Activated T-cell treated with anti-CD3 and anti-CD28 coated beads, Interleukin-2, amount 50 U/mL, for 4 hours (primary cell): Measurements from ENCODE around the gene YTHDC1. TPM values are rescaled to one million over a fixed set of nuclear protein-coding genes. Genes with fewer than 3 reads are reported as not detected.
"Not testable (repeated sequence)": the region's sequence is repeated elsewhere in the genome, so short reads cannot be mapped to it uniquely, and the experiment has no call there.

Experiments used
- ATAC-seq, 2 donors: fragments of 200-7000 bp; cut with Tn5 transposase; one replicate each; pipeline ENCODE4 v1.10.0; 2021
- DNase-seq: peaks from one replicate; pipeline ENCODE4 v3.0.0-alpha.2; 2020
- H3K27me3 Mint-ChIP-seq: one replicate; pipeline ENCODE4 v1.8.0; 2021; ENCODE audit warnings: low read depth, mixed read lengths
- H3K36me3 Mint-ChIP-seq: one replicate; pipeline ENCODE4 v1.8.0; 2022; ENCODE audit warnings: mixed read lengths; ENCODE audit not compliant: insufficient read depth
- H3K4me1 Mint-ChIP-seq: one replicate; pipeline ENCODE4 v1.8.0; 2021; ENCODE audit warnings: low read depth, mixed read lengths
- H3K4me3 Mint-ChIP-seq: one replicate; pipeline ENCODE4 v1.8.0; 2021; ENCODE audit warnings: mild to moderate bottlenecking, moderate library complexity, mixed read lengths
- H3K9me3 Mint-ChIP-seq: one replicate; pipeline ENCODE4 v1.8.0; 2021; ENCODE audit warnings: mixed read lengths
- total RNA-seq, 3 donors: library from RNA; stranded (reverse); gene quantifications; one replicate each; pipeline ENCODE4 v1.2.1, GENCODE V29; 2021

The YTHDC1 gene
- total RNA-seq, 3 donors from 2014 or later = 65.1 to 75.7 (median 75.6) TPM

DNA sequence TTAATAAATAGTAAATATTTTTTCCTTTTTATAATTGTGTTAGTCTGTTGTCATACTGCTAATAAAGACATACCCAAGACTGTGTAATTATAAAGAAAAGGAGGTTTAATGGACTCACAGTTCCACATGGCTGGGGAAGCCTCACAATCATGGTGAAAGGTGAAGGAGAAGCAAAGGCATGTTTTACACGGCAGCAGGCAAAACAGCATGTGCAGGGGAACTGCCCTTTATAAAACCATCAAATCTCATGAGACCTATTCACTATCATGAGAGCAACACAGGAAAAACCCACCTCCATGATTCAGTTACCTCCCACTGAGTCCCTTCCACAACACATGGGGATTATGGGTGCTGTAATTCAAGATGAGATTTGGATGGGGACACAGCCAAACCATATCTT, 58.6 kb downstream of the YTHDC1 start:
- ATAC-seq (no peak), DNase-seq (no peak)
- H3K36me3 Mint-ChIP-seq = peaks cover 3% of the 10 kb centered on the region
- no peaks in the 10 kb centered on the region for H3K4me1 Mint-ChIP-seq
- peaks cover 4% of the 10 kb centered on the region for H3K27me3 Mint-ChIP-seq
- H3K9me3 Mint-ChIP-seq = peaks cover 5% of the 10 kb centered on the region
- no peak overlapping the region for H3K4me3 Mint-ChIP-seq

DNA sequence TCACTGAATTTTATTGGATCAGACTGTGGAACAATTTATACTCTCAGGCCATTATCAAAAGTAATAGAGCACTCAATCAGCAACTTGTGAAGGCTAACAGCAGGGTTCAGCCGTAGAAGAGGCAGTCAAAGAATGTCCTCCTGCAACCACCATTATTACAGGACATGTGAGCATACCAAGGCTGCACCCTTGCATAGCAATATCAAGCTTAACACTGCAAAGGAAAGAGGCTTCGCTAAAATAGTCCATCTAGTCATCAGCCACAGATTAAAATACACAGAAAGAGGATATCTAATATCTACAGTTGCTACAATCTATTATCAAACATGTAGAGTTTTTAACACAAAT, 61.5 kb downstream of the YTHDC1 start:
- no peaks in the 10 kb centered on the region for H3K4me1 Mint-ChIP-seq
- peaks cover 3% of the 10 kb centered on the region for H3K27me3 Mint-ChIP-seq
- no peak for DNase-seq
- H3K36me3 Mint-ChIP-seq = peaks cover 3% of the 10 kb centered on the region
- peaks cover 5% of the 10 kb centered on the region for H3K9me3 Mint-ChIP-seq
- no peak for ATAC-seq
- no peak overlapping the region for H3K4me3 Mint-ChIP-seq

DNA sequence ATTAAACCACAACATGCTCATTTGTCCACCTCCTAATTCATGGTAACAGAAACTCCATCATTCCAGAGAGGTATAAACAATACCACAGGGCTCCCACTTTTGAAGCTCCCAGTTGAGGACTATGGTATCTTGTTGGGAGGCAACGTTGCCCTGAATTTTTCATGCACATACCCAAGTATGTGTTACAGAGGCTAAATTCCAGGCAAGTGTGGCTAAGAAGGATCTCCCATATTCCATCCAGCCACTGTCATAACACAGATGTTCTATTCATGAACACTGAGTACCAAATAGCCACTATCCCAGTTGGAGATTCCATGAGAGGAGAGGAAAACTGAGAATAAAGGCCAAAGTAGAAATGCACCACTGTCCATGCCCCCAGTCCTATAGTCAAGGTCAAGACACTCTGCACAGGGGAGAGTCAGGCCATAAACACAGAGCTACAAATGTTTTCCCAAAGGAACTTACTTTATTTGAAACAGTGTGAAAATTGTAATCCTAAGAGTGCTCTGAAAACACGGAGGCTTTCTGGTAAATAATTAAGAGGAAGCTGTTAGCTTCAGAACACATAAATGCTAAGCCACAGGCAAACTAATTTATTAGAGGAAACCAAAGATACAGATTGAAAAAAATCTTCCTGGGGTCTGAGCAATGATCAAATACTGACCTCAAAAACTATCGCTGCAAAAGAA, 62.0 kb downstream of the YTHDC1 start:
- no peak for ATAC-seq
- no peaks in the 10 kb centered on the region for H3K4me1 Mint-ChIP-seq
- H3K36me3 Mint-ChIP-seq = peaks cover 3% of the 10 kb centered on the region
- H3K4me3 Mint-ChIP-seq = no peak overlapping the region
- no peak for DNase-seq
- peaks cover 5% of the 10 kb centered on the region for H3K9me3 Mint-ChIP-seq
- H3K27me3 Mint-ChIP-seq = peaks cover 3% of the 10 kb centered on the region

DNA sequence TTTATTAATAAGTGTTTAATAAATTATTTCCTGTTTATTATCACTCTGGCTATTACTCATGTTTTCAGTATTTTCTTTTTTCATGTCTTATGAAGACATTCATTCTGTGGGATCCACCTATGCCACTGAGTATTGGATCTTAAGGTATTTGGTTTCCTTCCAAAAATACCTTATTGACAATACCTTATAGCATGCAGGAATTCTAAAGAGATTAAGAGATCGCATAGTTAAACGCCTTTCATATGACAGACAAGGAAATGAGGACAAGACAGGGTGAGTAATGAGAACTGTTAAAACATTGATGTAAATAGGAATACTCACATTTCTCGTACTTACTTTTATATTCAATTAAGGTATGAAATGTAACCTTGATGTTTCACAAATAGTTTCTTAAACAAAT, 66.2 kb downstream of the YTHDC1 start:
- ATAC-seq (no peak), DNase-seq (no peak)
- Mint-ChIP-seq H3K36me3 (no peaks in the 10 kb centered on the region), H3K4me3 (no peak overlapping the region), H3K9me3 (no peaks in the 10 kb centered on the region), H3K4me1 (no peaks in the 10 kb centered on the region), H3K27me3 (peaks cover 3% of the 10 kb centered on the region)

DNA sequence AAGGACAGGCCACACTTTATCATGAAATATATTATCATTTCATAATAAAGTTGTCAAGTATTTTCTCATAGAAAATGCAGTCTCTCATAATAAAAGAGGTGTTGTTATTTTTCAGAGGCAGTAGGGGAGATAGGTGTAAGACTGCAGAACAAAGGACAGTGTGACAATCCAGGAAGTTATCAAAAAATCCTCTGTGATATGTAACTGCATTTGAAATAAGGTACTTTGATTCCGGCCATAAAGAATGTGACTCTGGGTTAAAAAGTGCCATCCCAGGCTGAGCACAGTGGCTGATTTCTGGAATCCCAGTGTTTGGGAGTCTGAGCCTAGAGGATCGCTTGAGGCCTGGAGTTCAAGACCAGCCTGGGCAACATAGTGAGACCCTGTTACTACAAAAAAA, 66.8 kb downstream of the YTHDC1 start:
- H3K27me3 Mint-ChIP-seq = peaks cover 3% of the 10 kb centered on the region
- ATAC-seq (no peak), DNase-seq (no peak)
- no peaks in the 10 kb centered on the region for H3K4me1 Mint-ChIP-seq
- no peak overlapping the region for H3K4me3 Mint-ChIP-seq
- no peaks in the 10 kb centered on the region for H3K36me3 Mint-ChIP-seq
- no peaks in the 10 kb centered on the region for H3K9me3 Mint-ChIP-seq

DNA sequence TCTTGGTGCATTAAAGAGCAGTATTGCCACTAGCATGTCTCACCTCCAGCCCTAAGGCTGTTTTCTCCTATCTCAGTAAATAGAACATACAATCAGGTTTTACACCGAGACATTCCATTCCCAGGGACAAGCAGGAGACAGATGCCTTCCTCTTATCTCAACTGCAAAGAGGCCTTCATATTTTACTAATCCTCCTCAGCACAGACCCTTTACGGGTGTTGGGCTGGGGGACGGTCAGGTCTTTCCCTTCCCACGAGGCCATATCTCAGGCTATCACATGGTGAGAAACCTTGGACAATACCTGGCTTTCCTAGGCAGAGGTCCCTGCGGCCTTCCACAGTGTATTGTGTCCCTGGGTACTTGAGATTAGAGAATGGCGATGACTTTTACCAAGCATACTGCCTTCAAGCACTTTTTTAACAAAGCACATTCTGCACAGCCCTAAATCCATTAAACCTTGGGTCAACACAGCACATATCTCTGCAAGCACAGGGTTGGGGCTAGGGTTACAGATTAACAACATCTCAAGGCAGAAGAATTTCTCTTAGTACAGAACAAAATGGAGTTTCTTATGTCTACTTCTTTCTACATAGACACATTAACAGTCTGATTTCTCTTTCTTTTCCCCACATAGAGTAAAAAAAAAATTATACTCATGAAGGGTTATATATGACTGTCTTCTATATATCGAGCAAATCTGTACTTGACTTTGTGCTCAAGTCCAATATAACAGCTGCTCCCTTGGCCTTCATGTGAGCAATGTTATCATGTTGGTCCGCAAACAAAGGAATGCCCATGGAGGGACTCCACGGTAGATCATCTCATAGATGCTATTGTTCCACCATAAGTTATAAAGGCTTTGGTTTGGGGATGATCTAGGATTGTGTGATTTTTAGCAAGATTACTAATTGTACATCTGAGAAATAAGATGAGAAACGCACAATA, 67.8 kb downstream of the YTHDC1 start:
- not testable (repeated sequence) for H3K4me1 Mint-ChIP-seq, H3K27me3 Mint-ChIP-seq, H3K36me3 Mint-ChIP-seq, H3K4me3 Mint-ChIP-seq, H3K9me3 Mint-ChIP-seq, DNase-seq, ATAC-seq

DNA sequence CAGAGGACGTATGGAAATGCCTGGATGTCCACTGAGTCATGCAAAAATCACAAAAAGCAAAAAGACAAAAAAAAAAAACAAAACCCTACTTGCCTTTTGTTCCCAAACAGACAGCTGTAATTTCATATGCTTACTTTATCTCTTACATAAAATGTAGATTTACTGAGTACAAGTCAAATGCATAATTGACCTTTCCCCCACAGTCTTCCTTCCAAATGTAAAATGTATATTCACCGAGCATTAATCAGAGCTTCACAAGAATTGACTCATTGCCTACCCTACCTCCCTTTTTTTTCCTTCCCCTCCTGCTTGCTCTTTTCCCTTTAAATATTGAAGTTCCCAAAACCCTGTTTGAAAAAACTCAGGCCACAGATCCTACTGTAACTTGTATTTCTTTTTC, 71.9 kb downstream of the YTHDC1 start:
- DNase-seq (no peak), ATAC-seq (no peak)
- no peaks in the 10 kb centered on the region for H3K4me1 Mint-ChIP-seq
- peaks cover 5% of the 10 kb centered on the region for H3K27me3 Mint-ChIP-seq
- no peaks in the 10 kb centered on the region for H3K9me3 Mint-ChIP-seq
- no peaks in the 10 kb centered on the region for H3K36me3 Mint-ChIP-seq
- no peak overlapping the region for H3K4me3 Mint-ChIP-seq

DNA sequence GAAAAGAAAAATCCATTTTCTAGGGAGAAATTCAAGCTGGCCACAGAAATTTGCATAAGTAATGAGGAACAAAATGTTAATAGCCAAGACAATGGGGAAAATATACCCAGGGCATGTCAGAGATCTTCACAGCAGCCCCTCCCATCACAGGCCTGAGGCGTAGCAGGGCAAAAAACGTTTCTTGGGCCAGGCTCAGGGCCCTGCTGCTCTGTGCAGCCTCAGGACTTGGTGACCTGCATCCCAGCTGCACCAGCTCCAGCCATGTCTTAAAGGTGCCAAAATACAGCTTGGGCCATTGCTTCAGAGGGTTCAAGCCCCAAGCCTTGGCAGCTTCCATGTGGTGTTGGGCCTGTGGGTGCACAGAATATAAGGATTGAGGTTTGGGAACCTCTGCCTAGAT, 72.3 kb downstream of the YTHDC1 start:
- Mint-ChIP-seq H3K36me3 (no peaks in the 10 kb centered on the region), H3K27me3 (peaks cover 7% of the 10 kb centered on the region), H3K4me1 (no peaks in the 10 kb centered on the region), H3K9me3 (no peaks in the 10 kb centered on the region), H3K4me3 (no peak overlapping the region)
- ATAC-seq = no peak
- DNase-seq = no peak

DNA sequence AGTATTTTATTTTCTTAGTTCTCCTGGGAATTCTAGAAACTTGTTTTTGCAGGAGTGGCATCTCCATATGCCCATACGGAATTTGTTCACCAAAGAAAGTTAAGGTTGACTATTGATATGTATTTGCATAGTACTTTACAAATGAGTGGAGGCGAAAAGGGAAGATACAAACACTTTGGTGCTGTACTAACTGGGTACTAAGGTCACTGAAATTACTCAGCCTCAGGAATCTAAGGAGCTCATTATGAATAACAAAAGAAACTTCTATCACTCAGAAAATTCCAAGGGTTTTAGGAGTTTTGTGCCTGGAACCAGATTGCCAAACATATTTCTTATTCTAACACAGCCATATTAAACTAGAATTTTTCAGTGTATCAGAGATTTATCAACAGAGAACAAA, 77.0 kb downstream of the YTHDC1 start:
- Mint-ChIP-seq H3K36me3 (no peaks in the 10 kb centered on the region), H3K4me1 (peaks cover 2% of the 10 kb centered on the region), H3K4me3 (no peak overlapping the region), H3K27me3 (peaks cover 8% of the 10 kb centered on the region), H3K9me3 (no peaks in the 10 kb centered on the region)
- ATAC-seq (no peak), DNase-seq (no peak)

DNA sequence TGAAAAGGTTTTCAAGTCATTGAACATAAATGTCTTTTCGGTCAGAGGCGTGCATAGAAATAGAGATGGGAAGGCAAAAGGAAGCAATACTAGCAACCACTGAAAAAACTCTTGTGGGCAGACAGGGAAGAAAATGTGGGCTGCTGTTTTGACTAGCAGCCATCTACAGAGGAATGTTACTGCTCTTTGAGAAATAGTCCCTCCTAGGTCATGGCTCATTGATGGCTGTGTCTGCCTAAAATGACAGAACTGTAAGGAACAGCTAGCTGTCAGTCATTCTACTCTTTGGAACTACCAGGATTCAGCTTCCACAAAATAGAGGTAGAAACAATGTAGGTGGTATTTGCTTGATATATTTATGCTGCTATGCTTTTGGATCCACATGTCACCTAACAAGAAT, 77.5 kb downstream of the YTHDC1 start:
- peaks cover 2% of the 10 kb centered on the region for H3K4me1 Mint-ChIP-seq
- no peaks in the 10 kb centered on the region for H3K36me3 Mint-ChIP-seq
- no peak for DNase-seq
- ATAC-seq = no peak
- H3K4me3 Mint-ChIP-seq = no peak overlapping the region
- H3K9me3 Mint-ChIP-seq = no peaks in the 10 kb centered on the region
- H3K27me3 Mint-ChIP-seq = peaks cover 8% of the 10 kb centered on the region

DNA sequence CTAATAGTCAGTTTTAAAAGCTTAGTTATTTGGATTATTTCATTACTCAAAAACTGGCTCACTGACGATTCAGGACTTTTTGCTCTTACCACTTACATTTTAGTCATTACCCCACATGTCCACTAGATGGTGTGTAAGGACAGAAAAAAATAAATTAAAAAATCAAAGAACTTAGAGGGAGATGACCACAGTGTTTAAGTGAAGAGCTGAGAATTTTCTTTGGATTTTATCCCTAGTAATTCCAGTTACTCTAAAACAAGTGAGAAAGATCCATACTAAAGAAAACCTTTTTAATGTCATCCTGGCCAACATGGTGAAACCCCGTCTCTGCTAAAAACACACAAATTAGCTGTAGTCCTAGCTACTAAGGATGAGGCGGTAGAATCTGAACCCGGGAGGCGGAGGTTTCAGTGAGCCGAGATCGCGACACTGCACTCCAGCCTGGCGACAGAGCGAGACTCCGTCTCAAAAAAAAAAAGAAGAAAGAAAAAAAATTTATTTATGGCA, 78.0 kb downstream of the YTHDC1 start:
- no peaks in the 10 kb centered on the region for H3K36me3 Mint-ChIP-seq
- no peaks in the 10 kb centered on the region for H3K9me3 Mint-ChIP-seq
- H3K4me3 Mint-ChIP-seq = peak overlapping the region; percentile 47
- DNase-seq = no peak
- ATAC-seq = peak in 1 of 2 donors; percentile 58
- peaks cover 2% of the 10 kb centered on the region for H3K4me1 Mint-ChIP-seq
- peaks cover 8% of the 10 kb centered on the region for H3K27me3 Mint-ChIP-seq

DNA sequence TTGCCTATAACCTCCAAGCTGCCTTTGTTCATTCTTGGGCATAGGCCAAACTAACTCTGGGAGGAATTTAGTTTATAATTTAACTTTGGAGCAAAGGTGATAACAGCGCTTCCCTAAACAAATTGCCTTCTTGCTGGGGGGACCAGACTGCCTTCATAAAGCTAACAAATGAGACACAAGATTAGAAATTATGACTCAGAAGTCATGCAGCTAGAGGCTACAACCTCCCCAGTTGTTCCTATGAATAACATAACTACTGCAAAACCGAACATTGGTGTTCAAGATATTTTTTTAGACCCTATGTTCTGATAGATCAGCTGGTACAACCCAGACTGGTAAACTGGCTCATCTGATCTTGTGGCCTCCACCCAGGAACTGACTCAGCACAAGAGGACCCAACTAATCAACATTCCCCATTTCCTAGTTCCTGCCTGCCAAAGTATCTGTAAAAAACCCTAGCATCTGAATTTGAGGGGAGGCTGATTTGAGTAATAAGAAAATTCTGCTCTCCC, 82.4 kb downstream of the YTHDC1 start:
- Mint-ChIP-seq H3K9me3 (peaks cover 3% of the 10 kb centered on the region), H3K36me3 (no peaks in the 10 kb centered on the region), H3K4me3 (no peak overlapping the region), H3K27me3 (no peaks in the 10 kb centered on the region), H3K4me1 (peaks cover 3% of the 10 kb centered on the region)
- DNase-seq (no peak), ATAC-seq (no peak)

DNA sequence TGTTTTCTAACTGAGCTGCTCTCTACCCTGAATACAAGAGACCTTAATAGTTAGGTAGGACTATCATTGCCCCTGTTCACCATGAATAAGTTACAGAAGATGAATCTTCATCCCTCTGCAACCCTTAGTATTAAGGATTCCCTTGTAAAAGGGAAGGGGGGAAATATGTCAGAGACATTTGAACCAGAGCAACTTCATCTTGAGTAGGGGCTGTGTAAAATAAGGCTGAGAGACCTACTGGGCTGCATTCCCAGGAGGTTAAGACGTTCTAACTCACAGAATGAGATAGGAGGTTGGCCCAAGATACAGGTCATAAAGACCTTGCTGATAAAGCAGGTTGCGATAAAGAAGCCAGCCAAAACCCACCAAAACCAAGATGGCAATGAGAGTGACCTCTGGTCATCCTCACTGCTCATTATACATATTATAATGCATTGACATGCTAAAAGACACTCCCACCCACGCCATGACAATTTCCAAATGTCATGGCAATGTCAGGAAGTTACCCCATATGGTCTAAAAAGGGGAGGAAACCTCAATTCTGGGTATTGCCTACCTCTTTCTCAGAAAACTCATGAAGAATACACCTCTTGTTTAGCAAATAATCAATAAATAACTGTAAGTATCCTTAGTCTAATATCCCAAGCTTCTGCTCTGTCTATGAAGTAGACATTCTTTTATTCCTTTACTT, 84.9 kb downstream of the YTHDC1 start:
- H3K27me3 Mint-ChIP-seq = no peaks in the 10 kb centered on the region
- ATAC-seq = no peak

More for the DNA sequence above, 84.9 kb downstream of the YTHDC1 start:
- H3K9me3 Mint-ChIP-seq = peaks cover 3% of the 10 kb centered on the region
- H3K36me3 Mint-ChIP-seq = no peaks in the 10 kb centered on the region
- DNase-seq = no peak
- H3K4me3 Mint-ChIP-seq = no peak overlapping the region
- peaks cover 2% of the 10 kb centered on the region for H3K4me1 Mint-ChIP-seq
